Fibroblast of lung (primary cell): ENCODE results near the gene SETBP1.

Source experiments
- CTCF ChIP-seq, 2 donors: IDR thresholded peaks in 1 of 2; conservative IDR thresholded peaks in 1 of 2; 1 replicate in 1 of 2; 2 replicates in 1 of 2; pipeline ENCODE4 v1.5.1; 2011 to 2012; ENCODE audit warnings: low read length in 2 of 2, control low read depth in 1 of 2, inconsistent platforms in 1 of 2, low read depth in 1 of 2, mild to moderate bottlenecking in 1 of 2
- EZH2 ChIP-seq: IDR thresholded peaks from 2 replicates; pipeline ENCODE4 v1.5.1; 2012; ENCODE audit warnings: low read length, control low read depth, mild to moderate bottlenecking; ENCODE audit errors: missing control alignments

- TF ChIP-seq CTCF (conservative IDR thresholded peaks at IDR 0.05 in 1 of 2, IDR thresholded peaks at IDR 0.05 in 1 of 2; ENCODE audit: low read depth in 1 of 2, low read length in 2 of 2) (no peak), EZH2 (no peak)
These were observed 125.0 kb downstream of the SETBP1 start for GRCh38 chr18:44805643-44806042.
